Coronary artery (tissue), 2 donors: ENCODE results near the gene ALKBH3.

Source experiments
- DNase-seq: peaks from one replicate; pipeline ENCODE4 v3.0.0-alpha.2; 2017; ENCODE audit warnings: low spot score
- H3K27ac ChIP-seq, 2 donors: fragments of 200-600 bp; sonication (generic); one replicate each; pipeline ENCODE4 v1.5.1; 2016 to 2019
- H3K4me3 ChIP-seq: fragments of 200-600 bp; sonication (generic); 2 replicates; pipeline ENCODE4 v1.5.1; 2016; ENCODE audit warnings: mild to moderate bottlenecking, moderate library complexity
- TF ChIP-seq, protein P1 (sequence below): fragments of 200-600 bp; sonication (generic); IDR thresholded peaks from one replicate; pipeline ENCODE4 v1.5.1; 2019; ENCODE audit warnings: antibody characterized with exemption

Gene ALKBH3

GRCh38 chr11:43866969-43867368 is 13.7 kb upstream of the ALKBH3 start:
- TF ChIP-seq, protein P1, sequence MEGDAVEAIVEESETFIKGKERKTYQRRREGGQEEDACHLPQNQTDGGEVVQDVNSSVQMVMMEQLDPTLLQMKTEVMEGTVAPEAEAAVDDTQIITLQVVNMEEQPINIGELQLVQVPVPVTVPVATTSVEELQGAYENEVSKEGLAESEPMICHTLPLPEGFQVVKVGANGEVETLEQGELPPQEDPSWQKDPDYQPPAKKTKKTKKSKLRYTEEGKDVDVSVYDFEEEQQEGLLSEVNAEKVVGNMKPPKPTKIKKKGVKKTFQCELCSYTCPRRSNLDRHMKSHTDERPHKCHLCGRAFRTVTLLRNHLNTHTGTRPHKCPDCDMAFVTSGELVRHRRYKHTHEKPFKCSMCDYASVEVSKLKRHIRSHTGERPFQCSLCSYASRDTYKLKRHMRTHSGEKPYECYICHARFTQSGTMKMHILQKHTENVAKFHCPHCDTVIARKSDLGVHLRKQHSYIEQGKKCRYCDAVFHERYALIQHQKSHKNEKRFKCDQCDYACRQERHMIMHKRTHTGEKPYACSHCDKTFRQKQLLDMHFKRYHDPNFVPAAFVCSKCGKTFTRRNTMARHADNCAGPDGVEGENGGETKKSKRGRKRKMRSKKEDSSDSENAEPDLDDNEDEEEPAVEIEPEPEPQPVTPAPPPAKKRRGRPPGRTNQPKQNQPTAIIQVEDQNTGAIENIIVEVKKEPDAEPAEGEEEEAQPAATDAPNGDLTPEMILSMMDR = no peak
- Histone ChIP-seq H3K4me3 (no peak overlapping the region), H3K27ac (no peak overlapping the region)
- no peak for DNase-seq

DNA sequence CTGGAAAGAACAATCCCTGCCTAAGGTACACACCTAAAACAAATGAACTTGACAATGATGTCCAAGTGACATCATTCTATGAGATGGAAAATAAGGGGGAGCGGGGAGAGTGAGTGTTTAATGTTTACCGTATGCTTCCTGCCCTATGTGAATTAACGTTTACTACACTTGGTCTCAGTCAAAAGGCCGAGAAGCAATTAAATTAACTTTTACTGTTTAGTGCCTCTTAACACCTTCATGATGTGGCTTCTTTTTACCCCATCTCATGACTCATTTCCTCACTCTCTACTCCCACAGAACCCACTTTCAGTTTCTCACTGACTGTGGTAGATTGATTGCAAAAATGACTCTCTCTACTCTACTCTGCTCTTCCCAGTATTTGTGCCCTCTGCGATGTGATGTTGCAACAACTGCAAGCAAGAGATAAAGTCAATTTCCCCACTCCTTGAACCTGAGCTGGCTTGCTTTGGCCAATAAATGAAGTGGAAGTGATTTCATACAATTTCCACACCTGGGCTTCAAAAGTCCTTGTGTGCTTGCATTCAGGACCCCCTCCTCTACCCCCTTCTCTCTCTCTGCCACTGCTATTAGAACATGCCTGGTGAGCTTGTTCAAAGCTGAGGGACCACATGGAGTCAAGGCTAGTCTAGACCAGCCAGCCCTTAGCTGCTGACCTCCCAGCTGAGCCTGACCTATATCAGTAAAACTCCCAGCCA is 11.6 kb upstream of the ALKBH3 start:
- Histone ChIP-seq H3K4me3 (no peak overlapping the region), H3K27ac (no peak overlapping the region)
- DNase-seq = no peak
- TF ChIP-seq, protein P1 = no peak

DNA sequence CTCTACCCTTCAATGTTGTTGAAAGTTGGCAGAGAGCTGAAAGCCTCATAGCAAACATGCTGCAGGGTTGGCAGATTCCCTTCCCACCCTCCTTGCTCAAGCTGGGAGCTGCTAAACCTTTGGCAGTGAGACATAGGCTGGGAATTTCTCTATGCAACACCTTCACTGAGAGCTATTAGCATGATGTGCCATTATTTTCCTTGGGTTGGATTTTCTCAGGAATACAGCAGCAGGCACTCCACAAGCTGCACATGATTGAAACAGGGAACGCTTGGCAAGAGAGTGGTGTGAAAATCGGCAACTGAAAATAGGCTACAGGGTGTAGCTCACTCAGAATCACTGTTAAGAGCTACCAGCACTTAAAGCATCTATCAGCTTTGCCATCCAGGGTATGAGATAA is 9.6 kb upstream of the ALKBH3 start:
- DNase-seq = no peak
- no peak overlapping the region for H3K27ac ChIP-seq
- H3K4me3 ChIP-seq = no peak overlapping the region
- TF ChIP-seq, protein P1 = no peak

DNA sequence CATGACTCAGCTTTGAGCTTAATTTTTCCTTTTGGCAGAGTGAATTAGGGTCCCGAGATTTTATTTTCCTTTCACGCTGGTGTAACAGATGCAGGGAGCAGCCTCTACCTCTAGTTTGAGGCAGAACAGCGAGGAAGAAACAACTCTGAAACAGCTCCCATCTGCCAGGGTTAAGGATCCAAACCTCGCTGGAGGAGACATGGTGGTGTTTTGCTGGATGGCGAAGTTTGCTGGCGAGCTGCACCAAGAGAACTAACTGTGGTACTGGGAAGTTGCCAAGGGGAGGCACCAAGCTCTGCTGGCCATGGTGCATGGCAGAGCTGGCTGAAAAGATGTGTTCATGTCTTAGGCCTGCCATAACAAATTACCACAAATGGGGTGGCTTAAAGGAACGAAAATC is 7.6 kb upstream of the ALKBH3 start:
- TF ChIP-seq, protein P1 = no peak
- DNase-seq = no peak
- no peak overlapping the region for H3K4me3 ChIP-seq

DNA sequence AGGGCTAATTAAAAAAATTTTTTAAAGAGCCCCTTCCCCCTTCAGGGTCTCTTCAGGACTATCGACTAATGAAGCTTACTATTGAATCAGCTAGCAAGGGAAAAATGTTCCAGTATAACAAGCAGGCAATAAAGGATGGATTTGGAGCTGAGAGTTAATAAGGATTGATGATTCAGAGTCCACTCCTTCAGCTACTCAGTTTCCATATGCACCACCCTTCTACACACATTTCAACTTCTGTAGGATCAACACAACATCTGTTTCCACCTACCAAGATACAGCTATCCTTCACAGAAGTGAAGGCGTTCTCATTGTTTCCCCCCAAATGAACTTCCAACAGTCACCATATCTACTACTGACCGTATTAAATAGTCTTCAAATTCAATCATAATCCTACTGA is 6.6 kb upstream of the ALKBH3 start:
- TF ChIP-seq, protein P1 = no peak
- no peak overlapping the region for H3K27ac ChIP-seq

More for the DNA sequence above, 7.6 kb upstream of the ALKBH3 start:
- H3K27ac ChIP-seq = no peak overlapping the region

GRCh38 chr11:43874738-43875137 is 5.9 kb upstream of the ALKBH3 start:
- no peak for DNase-seq
- Histone ChIP-seq H3K4me3 (no peak overlapping the region), H3K27ac (no peak overlapping the region)
- TF ChIP-seq, protein P1 = no peak

More for the DNA sequence above, 6.6 kb upstream of the ALKBH3 start:
- DNase-seq = no peak
- no peak overlapping the region for H3K4me3 ChIP-seq
